AG10803 (cell line): ENCODE results near the gene AMH.
A peak's percentile ranks its signal among the peaks of the same experiment; 100 is the strongest.

Source experiments
- DNase-seq: peaks from one replicate; pipeline ENCODE4 v3.0.0; 2010; ENCODE audit warnings: low read depth
- H3K4me3 ChIP-seq: 2 replicates; pipeline ENCODE4 v1.5.1; 2011; ENCODE audit warnings: mild to moderate bottlenecking, low read length, control low read depth
- CTCF ChIP-seq: conservative IDR thresholded peaks from 2 replicates; pipeline ENCODE4 v1.5.1; 2011; ENCODE audit warnings: mild to moderate bottlenecking, low read length, control low read depth, inconsistent platforms

AMH gene

GRCh38 chr19:2207991-2208860, 40.9 kb upstream of the AMH start:
- peak; percentile 81 for DNase-seq
- H3K4me3 ChIP-seq = no peak overlapping the region; the same call in 1 of the 2 replicates
- peak; percentile 51 for TF ChIP-seq CTCF

GRCh38 chr19:2208975-2209374, 40.1 kb upstream of the AMH start:
- no peak for TF ChIP-seq CTCF
- no peak for DNase-seq
- no peak overlapping the region for H3K4me3 ChIP-seq

- TF ChIP-seq CTCF = no peak
- no peak for DNase-seq
Observed at GRCh38 chr19:2209408-2209807, 39.7 kb upstream of the AMH start.

GRCh38 chr19:2210206-2210605, 38.9 kb upstream of the AMH start:
- DNase-seq = no peak

More at GRCh38 chr19:2209408-2209807, 39.7 kb upstream of the AMH start:
- H3K4me3 ChIP-seq = no peak overlapping the region

GRCh38 chr19:2210987-2211740, 38.0 kb upstream of the AMH start:
- TF ChIP-seq CTCF = no peak
- H3K4me3 ChIP-seq = no peak overlapping the region
- no peak for DNase-seq

More at GRCh38 chr19:2210206-2210605, 38.9 kb upstream of the AMH start:
- TF ChIP-seq CTCF = no peak
- no peak overlapping the region for H3K4me3 ChIP-seq

- no peak for DNase-seq
- H3K4me3 ChIP-seq = no peak overlapping the region
- TF ChIP-seq CTCF = no peak
Observed at GRCh38 chr19:2212861-2213711, 36.0 kb upstream of the AMH start.
